Measurements from ENCODE around the gene ARHGDIB.

Gene ARHGDIB

DNA sequence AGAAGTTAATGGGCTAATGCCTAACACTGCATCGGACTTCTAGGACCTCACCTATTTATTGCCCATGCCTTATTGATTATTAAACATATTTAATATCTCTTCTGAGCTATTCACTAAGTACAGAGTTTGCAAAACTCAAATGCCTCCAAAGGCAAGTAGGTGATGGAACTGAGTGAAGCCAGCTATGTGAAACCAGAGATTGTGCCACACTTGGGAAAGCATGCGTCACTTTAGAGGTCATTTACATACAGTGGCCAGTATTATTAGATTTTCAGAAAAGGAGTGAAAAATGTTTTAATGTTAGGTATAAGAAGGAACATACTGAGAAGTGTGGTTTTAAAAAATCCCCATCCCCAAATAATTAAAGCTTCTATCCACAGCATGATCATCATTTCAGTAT, 39.2 kb upstream of the ARHGDIB start:
- DNase-seq (ENCODE audit: extremely low read depth, low read depth): no peak
- H3K4me3 ChIP-seq (replicated peaks; ENCODE audit: low read depth, low read length): no peak overlapping the region
- TF ChIP-seq, protein P1, sequence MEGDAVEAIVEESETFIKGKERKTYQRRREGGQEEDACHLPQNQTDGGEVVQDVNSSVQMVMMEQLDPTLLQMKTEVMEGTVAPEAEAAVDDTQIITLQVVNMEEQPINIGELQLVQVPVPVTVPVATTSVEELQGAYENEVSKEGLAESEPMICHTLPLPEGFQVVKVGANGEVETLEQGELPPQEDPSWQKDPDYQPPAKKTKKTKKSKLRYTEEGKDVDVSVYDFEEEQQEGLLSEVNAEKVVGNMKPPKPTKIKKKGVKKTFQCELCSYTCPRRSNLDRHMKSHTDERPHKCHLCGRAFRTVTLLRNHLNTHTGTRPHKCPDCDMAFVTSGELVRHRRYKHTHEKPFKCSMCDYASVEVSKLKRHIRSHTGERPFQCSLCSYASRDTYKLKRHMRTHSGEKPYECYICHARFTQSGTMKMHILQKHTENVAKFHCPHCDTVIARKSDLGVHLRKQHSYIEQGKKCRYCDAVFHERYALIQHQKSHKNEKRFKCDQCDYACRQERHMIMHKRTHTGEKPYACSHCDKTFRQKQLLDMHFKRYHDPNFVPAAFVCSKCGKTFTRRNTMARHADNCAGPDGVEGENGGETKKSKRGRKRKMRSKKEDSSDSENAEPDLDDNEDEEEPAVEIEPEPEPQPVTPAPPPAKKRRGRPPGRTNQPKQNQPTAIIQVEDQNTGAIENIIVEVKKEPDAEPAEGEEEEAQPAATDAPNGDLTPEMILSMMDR (IDR thresholded peaks at IDR 0.05; ENCODE audit: low read depth, low read length, missing control alignments): no peak

DNA sequence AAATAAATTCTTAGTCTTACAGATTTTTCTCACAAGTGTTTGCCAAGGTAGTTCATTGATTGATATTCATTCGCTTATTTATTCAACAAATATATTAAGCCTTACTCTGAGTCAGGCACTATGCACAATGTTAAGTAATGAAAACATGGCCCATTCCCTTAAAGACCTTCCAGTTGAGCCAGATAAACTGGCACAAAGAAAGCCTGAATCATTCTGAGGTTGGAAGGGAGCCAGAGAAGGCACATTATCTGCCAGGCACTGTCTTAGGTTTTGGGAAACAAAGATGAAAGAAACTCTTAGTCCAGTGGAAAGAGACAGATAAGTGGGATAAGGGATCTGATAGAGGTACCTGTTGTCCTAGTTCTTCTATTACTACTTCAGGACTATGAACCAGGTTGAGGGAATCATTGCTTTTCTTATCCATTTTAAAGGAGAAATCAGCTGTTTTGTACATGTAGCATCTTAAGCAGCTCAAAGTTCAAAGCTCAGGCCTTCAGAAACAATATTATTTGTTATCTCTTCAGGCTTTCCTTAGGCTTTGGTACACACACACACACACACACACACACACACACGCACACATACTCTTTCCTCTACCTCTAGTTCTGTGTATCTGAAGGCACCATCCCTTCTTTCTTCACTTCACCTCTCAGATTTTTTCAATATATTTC, 38.4 kb upstream of the ARHGDIB start:
- H3K4me3 ChIP-seq (replicated peaks; ENCODE audit: low read depth, low read length): no peak overlapping the region
- TF ChIP-seq, protein P1 (IDR thresholded peaks at IDR 0.05; ENCODE audit: low read depth, low read length, missing control alignments): no peak
- DNase-seq (ENCODE audit: extremely low read depth, low read depth): no peak

DNA sequence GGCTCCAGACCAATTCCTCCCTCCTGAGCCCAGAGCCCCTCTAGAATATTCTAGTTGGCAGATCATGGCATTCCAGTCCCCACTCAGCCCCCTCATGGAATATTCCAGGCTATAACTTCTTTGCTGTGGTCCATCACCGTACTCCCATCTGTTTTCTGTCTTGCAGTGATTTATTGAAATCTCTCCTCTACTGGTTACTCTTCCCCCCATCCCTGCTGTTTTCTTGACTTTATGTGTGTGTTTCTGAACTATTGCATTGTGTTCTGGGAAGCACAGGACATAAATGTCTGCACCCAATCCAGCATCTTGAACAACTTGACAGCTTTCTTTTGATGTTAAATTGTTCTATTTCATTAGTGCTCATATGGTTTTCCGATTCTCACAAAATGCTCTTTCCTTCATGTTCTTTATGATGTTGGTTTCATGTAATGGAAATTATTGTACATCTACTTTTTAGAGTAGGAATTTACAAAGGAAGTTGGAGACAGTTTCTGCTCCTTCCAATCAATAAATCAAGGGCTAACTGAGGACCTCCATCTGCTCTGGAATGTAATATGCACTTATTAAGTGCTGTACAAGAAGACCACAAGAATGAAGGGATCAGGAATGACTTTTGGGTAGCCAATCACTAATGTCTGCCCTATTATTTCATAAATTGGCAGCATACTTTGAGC, 37.8 kb upstream of the ARHGDIB start:
- TF ChIP-seq, protein P1 (IDR thresholded peaks at IDR 0.05; ENCODE audit: low read depth, low read length, missing control alignments): no peak
- H3K4me3 ChIP-seq (replicated peaks; ENCODE audit: low read depth, low read length): no peak overlapping the region
- DNase-seq (ENCODE audit: extremely low read depth, low read depth): no peak

DNA sequence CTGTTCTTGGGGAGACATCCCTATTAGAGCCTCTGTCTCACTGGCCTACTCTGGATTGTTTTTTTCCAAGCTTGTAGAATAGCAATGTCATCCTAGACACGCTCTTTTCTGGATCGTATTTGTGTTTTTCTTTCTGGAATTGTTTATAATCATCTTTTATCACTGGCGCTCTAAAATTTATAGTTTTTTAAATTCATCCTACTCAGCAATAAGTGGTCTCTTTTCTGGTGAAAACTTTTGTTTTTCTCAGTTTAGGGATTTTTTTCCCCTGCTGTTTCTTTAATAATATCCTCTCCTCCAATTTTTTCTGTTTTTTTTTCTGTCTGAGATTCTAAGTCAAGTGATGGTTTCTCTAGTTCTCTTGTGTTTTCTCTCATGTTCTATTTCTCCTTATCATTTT, 36.6 kb upstream of the ARHGDIB start:
- H3K4me3 ChIP-seq (replicated peaks; ENCODE audit: low read depth, low read length): no peak overlapping the region
- DNase-seq (ENCODE audit: extremely low read depth, low read depth): no peak
- TF ChIP-seq, protein P1 (IDR thresholded peaks at IDR 0.05; ENCODE audit: low read depth, low read length, missing control alignments): no peak

DNA sequence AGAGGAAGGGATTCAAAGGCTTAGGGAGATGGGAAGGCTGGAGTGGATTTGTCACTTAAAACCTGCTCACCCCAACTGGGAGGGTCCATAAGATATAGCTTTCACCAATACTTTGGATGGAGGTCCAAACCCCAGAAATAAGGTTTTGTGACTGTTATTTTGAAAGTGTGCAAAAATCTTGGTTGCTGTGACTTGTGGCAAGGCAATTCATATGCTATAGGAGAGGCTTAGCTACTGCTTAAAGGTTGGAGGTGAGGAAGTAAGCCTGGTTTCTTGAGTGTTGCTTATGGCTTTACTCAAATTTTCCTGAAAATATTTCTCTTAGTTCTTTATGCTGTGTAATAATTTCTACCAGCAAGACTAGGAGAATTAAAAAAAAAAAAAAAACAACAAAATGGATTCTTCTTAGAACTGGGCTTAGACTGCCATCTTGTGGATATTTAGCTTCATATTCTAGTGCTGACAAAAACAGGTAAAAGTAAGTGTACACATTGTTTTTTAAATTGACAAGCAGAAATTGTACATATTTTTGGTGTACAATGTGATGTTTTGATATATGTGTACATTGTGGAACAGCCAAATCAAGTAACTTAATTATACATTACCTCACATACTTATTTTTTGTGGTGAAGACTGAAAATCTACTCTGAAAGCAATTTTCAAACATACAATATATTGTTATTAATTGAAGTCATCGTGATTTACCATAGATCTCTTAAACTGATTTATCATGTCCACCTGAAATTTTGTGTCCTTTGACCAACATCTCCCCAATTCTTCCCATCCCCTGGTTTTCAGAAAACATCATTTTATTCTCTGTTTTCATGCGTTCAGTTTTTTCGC, 34.4 kb upstream of the ARHGDIB start:
- peak; percentile 47 for DNase-seq (ENCODE audit: extremely low read depth, low read depth)
- no peak overlapping the region for H3K4me3 ChIP-seq (replicated peaks; ENCODE audit: low read depth, low read length)
- TF ChIP-seq, protein P1 (IDR thresholded peaks at IDR 0.05; ENCODE audit: low read depth, low read length, missing control alignments): peak; percentile 18

DNA sequence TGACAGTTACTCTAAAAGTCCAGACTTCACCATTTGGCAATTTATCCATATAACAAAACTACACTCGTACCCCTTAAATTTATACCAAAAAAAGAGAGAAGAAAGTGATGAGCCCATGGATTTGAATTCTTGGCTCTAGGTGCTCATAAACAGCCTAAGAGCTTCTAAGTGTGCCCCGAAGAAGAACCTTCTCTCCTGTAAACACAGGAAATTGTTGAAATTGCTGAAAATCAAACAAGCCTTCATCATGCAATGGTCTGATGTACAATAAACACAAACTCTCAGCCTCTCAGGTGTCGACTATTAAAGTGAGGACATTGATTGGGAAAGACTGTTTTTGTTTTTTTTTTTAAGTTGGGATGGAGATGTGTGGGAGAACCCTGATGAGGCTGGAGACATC, 33.2 kb upstream of the ARHGDIB start:
- H3K4me3 ChIP-seq (replicated peaks; ENCODE audit: low read depth, low read length): no peak overlapping the region
- no peak for DNase-seq (ENCODE audit: extremely low read depth, low read depth)
- TF ChIP-seq, protein P1 (IDR thresholded peaks at IDR 0.05; ENCODE audit: low read depth, low read length, missing control alignments): no peak
